Memory B cell (primary cell): ENCODE data around the gene BCLAF1.

Source experiments
- ATAC-seq: fragments of 150-1000 bp; cut with Tn5 transposase; 2 replicates; pipeline ENCODE4 v1.10.0; 2021; ENCODE audit warnings: low read depth, mild to moderate bottlenecking, moderate library complexity
- DNase-seq, 2 donors: peaks; one replicate each; pipeline ENCODE4 v3.0.0; 2022; ENCODE audit warnings: low spot score in 2 of 2
- H3K27ac Mint-ChIP-seq: one replicate; pipeline ENCODE4 v1.8.0; 2022; ENCODE audit warnings: mild to moderate bottlenecking, moderate library complexity, mixed read lengths
- H3K27me3 Mint-ChIP-seq: one replicate; pipeline ENCODE4 v1.8.0; 2022; ENCODE audit warnings: mixed read lengths
- H3K36me3 Mint-ChIP-seq: one replicate; pipeline ENCODE4 v1.8.0; 2022; ENCODE audit warnings: mild to moderate bottlenecking, mixed read lengths
- H3K4me1 Mint-ChIP-seq: one replicate; pipeline ENCODE4 v1.8.0; 2022; ENCODE audit warnings: mixed read lengths
- H3K4me3 Mint-ChIP-seq: one replicate; pipeline ENCODE4 v1.8.0; 2022; ENCODE audit warnings: mild to moderate bottlenecking, moderate library complexity, mixed read lengths
- H3K9me3 Mint-ChIP-seq: one replicate; pipeline ENCODE4 v1.8.0; 2022; ENCODE audit warnings: mixed read lengths

The BCLAF1 gene, protein sequence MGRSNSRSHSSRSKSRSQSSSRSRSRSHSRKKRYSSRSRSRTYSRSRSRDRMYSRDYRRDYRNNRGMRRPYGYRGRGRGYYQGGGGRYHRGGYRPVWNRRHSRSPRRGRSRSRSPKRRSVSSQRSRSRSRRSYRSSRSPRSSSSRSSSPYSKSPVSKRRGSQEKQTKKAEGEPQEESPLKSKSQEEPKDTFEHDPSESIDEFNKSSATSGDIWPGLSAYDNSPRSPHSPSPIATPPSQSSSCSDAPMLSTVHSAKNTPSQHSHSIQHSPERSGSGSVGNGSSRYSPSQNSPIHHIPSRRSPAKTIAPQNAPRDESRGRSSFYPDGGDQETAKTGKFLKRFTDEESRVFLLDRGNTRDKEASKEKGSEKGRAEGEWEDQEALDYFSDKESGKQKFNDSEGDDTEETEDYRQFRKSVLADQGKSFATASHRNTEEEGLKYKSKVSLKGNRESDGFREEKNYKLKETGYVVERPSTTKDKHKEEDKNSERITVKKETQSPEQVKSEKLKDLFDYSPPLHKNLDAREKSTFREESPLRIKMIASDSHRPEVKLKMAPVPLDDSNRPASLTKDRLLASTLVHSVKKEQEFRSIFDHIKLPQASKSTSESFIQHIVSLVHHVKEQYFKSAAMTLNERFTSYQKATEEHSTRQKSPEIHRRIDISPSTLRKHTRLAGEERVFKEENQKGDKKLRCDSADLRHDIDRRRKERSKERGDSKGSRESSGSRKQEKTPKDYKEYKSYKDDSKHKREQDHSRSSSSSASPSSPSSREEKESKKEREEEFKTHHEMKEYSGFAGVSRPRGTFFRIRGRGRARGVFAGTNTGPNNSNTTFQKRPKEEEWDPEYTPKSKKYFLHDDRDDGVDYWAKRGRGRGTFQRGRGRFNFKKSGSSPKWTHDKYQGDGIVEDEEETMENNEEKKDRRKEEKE

DNA sequence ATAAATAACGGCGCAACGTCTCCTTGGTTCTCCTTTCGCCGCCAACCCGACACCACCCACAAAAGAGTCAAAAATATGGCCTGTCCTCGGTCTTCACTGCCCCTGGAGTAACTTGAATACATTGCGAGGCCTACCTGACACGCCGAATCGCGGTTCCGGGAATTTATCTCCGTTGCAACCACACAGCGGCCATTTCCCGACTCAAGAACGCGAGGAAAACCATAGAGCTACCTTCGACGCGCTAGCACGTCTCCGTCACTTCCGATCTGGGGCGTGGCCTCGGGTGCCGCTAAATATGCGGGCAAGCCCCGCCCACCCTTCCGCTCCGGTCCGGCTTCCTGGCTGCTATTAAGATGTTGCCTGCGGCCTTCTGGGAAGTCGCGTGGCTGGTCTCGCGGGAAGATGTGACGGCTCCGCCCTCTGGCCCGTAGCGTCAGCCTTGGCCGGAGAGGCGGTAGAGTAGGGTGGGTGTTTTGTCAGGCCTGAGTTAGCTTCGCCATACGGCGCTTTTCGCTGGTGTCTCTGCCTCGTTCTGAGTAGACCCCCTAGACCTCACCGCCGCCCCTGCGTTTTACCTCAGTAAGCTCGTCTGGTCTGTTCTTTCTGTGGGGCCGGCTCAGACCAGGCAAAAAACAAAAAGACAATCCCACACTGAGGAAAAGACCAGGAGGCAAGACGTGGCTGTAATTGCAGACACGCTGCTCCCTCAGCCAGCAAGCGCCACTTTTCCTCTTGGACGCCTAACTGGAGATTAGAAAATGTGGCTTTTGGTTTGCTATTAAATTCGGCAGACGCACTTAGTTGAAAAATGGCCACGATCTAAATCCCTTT, at the start of gene BCLAF1:
TSS of gene BCLAF1 (minus strand) at position 268 of the 831 bp plus-strand sequence. CDS start 9,980 bp downstream, outside the sequence.
- Mint-ChIP-seq H3K27me3 (no peaks in the 10 kb centered on the region), H3K4me1 (peaks cover 17% of the 10 kb centered on the region)

DNA sequence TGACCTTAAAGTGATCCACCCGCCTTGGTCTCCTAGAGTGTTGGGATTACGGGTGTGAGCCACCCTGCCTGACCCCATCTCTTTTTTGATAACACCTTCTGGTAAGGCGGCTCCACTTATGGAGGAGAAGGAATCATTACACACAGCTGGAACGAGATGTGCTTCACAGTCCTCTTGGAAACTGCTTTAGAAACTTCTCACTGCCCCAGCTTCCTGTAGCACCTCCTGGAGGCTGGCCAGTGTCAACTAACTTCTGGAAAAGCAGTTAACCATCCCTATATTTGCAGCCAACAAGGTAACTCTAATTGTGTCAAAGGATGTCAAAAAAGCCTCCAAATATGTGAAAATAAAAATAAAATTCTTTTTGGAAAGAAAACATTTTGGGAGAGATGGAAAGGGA, 48.8 kb upstream of the BCLAF1 start:
- Mint-ChIP-seq H3K27me3 (peaks cover 3% of the 10 kb centered on the region), H3K36me3 (no peaks in the 10 kb centered on the region), H3K27ac (no peak overlapping the region), H3K4me3 (no peak overlapping the region), H3K9me3 (no peaks in the 10 kb centered on the region), H3K4me1 (no peaks in the 10 kb centered on the region)
- DNase-seq (no peak), ATAC-seq (no peak)

More for the DNA sequence above, at the start of gene BCLAF1:
- ATAC-seq (peak; percentile 72), DNase-seq (peak; percentile 96 to 99)
- Mint-ChIP-seq H3K36me3 (peaks cover 1% of the 10 kb centered on the region), H3K4me3 (peak within 1 kb of the TSS; percentile 95), H3K27ac (peak within 1 kb of the TSS; percentile 100), H3K9me3 (no peaks in the 10 kb centered on the region)

DNA sequence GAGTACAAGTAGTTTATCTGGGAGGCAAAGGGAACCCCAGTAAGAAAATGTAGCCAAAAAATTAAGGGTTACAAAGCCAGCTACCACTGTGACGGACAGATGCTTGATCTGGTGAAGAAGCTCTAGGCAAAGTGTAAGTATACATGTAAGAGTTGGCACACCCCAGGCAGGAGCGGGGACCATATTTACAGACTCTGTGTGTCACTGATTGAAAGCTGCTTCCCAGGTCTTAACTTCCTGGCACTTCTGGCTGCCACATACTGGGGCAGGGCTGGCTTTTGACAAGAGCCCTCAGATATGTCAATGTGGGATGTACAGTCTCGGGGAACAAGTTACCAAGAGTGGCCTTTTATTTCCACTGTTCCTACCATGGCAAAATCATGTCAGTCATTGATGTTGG, 48.0 kb upstream of the BCLAF1 start:
- no peak for ATAC-seq
- Mint-ChIP-seq H3K27me3 (peaks cover 3% of the 10 kb centered on the region), H3K27ac (no peak overlapping the region), H3K36me3 (no peaks in the 10 kb centered on the region), H3K4me3 (no peak overlapping the region), H3K9me3 (no peaks in the 10 kb centered on the region), H3K4me1 (no peaks in the 10 kb centered on the region)
- DNase-seq = no peak

DNA sequence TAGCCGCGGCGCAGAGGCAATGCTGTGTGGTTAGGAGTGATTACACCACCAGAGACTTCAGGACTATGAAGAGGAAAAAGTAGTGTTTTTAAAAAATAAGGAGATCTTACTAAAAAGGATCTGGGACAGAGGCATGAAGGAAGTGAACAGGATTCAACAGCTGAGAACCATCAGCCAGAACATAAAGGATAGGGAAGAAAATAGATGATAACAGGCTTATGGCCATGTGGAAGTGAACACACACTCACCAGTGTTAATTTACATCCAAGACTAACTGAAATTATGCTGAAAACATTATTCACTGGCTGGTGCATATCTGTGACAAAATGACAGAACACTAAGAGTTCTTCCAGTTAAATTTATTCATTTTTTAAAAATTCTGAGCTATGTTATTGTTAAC, 47.5 kb upstream of the BCLAF1 start:
- no peaks in the 10 kb centered on the region for H3K36me3 Mint-ChIP-seq
- ATAC-seq (no peak), DNase-seq (no peak)
- no peak overlapping the region for H3K27ac Mint-ChIP-seq
- H3K4me3 Mint-ChIP-seq = no peak overlapping the region
- no peaks in the 10 kb centered on the region for H3K9me3 Mint-ChIP-seq
- no peaks in the 10 kb centered on the region for H3K4me1 Mint-ChIP-seq
- H3K27me3 Mint-ChIP-seq = peaks cover 3% of the 10 kb centered on the region

DNA sequence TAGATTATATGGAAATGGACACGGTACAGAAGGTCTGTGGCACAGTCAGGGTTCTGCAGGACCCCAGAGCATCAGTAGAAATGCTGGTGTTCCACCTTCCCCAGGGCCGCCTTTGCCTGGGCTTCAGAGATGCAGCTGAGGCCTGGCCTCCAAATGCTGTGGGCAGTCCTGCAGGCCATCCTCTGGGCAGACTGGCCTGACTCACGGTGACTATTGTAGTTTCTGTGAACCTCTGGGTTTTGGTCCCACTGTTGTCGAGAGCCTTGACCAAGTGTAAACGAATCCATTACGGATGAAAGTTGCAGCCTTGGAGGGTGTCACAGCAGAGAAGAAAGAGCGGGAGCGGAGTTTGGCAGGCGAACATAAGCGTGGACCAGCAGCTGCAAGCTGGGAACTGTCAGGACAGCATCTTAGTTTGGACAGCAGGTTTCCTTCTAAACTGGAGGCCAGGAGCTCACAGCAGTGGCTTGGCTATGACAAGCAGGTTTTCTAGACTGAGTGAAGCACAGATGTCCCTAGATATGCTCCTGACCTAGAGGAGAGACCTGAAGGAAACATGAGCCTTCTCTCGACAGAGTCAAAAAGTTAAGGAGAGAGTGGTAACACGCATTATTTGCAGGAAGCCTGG, 46.2 kb upstream of the BCLAF1 start:
- Mint-ChIP-seq H3K27ac (no peak overlapping the region), H3K4me1 (no peaks in the 10 kb centered on the region), H3K4me3 (no peak overlapping the region), H3K27me3 (peaks cover 3% of the 10 kb centered on the region), H3K36me3 (no peaks in the 10 kb centered on the region), H3K9me3 (no peaks in the 10 kb centered on the region)
- ATAC-seq (no peak), DNase-seq (no peak)

DNA sequence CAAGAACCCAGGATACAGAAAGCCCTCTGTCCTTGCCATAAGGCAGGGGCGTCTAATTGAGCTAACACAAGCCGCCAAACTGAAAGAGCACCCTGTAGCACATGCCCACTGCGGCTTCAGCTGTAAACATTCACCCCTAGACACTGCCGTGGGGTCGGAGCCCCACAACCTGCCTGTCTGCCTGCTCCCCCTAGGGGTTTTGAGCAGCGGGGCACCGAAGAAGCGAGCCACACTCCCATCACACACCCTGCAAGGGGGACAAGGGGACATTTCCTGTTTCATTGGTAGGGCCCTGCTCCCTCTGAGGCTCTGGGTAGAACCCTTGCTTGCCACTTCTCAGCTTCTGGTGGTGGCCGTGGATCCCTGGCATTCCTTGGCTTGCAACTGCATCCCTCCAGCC, 45.2 kb upstream of the BCLAF1 start:
- H3K4me1 Mint-ChIP-seq = no peaks in the 10 kb centered on the region
- peaks cover 3% of the 10 kb centered on the region for H3K27me3 Mint-ChIP-seq
- H3K4me3 Mint-ChIP-seq = no peak overlapping the region
- H3K9me3 Mint-ChIP-seq = no peaks in the 10 kb centered on the region
- H3K27ac Mint-ChIP-seq = no peak overlapping the region
- no peak for ATAC-seq
- no peaks in the 10 kb centered on the region for H3K36me3 Mint-ChIP-seq
- DNase-seq = no peak

DNA sequence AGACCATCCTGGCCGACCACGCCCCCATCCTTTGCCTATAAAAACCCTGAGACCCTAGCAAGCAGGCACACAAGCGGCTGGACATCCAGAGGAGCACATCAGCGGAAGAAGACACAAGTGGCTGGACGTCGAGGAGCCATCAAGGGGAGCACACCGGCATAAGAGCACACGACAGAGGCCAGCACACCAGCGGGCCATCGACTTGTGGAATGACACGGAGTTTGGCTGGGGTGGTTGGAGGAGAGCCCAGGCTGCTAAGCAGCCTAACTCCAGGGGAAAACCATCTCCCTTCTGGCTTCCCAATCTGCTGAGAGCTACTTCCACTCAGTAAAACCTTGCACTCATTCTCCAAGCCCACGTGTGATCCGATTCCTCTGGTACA, 44.8 kb upstream of the BCLAF1 start:
- H3K36me3 Mint-ChIP-seq = no peaks in the 10 kb centered on the region
- no peak overlapping the region for H3K27ac Mint-ChIP-seq
- DNase-seq = no peak
- H3K9me3 Mint-ChIP-seq = no peaks in the 10 kb centered on the region
- no peaks in the 10 kb centered on the region for H3K4me1 Mint-ChIP-seq
- no peak for ATAC-seq
- H3K4me3 Mint-ChIP-seq = no peak overlapping the region
- H3K27me3 Mint-ChIP-seq = peaks cover 3% of the 10 kb centered on the region

DNA sequence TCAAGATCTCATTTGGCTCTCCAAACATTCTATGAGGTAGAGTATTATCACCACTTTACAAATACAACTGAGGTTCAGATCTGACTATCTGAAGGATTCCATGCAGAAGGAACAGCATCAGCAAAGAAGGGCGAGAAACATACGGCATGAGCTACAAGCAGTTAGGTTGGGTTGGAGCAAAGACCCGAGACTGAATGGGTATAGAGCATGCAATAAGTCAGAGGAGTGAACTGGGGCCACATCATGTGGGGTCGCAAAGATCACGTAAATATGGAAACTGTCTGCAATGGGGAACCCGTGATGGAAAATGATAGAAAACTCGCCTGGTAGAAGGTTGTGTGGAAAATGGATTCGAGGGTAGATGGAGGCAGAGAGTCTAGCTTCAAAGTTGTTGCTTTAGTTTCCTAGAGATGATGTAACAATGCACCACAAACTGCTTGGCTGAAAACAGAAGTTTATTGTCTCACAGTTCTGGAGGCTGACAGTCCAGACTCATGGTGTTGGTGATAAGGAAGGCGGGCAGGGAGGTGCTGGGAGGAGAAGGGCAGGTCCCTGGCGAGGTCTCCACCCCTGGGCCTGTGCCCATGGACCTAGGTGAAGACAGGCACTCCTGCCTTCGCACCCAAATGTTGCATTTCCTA, 44.3 kb upstream of the BCLAF1 start:
- no peaks in the 10 kb centered on the region for H3K9me3 Mint-ChIP-seq

DNA sequence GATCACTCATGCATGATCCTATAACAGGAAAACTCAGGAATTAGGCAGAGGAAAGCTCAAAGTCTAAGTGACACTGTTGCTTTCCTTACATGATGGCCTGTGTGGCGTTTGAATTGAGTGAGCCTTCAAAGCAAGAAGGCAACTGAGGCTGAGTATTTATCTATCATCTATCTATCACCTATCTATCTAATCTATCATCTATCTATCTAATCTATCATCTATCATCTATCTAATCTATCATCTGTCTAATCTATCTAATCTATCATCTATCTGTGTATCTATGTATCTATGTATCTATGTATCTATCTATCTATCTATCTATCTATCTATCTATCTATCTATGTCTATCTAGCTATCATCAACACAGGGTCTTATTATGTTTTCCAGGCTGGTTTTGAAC, 41.8 kb upstream of the BCLAF1 start:
- Mint-ChIP-seq H3K4me3 (no peak overlapping the region), H3K9me3 (no peaks in the 10 kb centered on the region), H3K27me3 (peaks cover 2% of the 10 kb centered on the region), H3K27ac (no peak overlapping the region), H3K4me1 (no peaks in the 10 kb centered on the region), H3K36me3 (no peaks in the 10 kb centered on the region)
- no peak for DNase-seq
- no peak for ATAC-seq

More for the DNA sequence above, 44.3 kb upstream of the BCLAF1 start:
- Mint-ChIP-seq H3K4me3 (no peak overlapping the region), H3K4me1 (no peaks in the 10 kb centered on the region), H3K27ac (no peak overlapping the region), H3K36me3 (no peaks in the 10 kb centered on the region), H3K27me3 (peaks cover 3% of the 10 kb centered on the region)
- no peak for ATAC-seq
- no peak for DNase-seq

DNA sequence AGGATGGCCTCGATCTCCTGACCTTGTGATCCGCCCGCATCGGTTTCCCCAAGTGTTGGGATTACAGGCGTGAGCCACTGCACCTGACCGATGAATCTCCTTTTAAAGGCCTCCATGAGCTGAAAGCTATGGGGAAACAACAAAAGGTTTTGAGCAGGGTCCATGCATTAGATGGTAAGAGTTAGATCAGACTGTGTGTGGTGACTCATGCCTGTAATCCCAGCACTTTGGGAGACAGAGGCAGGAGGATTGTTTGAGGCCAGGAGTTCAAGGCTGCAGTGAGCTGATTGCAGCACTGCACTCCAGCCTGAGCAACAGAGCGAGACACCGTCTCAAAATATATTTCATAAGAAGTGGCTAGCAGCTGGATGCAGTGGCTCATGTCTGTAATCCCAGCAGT, 41.0 kb upstream of the BCLAF1 start:
- Mint-ChIP-seq H3K27me3 (peaks cover 2% of the 10 kb centered on the region), H3K36me3 (no peaks in the 10 kb centered on the region), H3K4me1 (no peaks in the 10 kb centered on the region), H3K9me3 (no peaks in the 10 kb centered on the region), H3K27ac (no peak overlapping the region), H3K4me3 (no peak overlapping the region)
- DNase-seq (no peak), ATAC-seq (no peak)

DNA sequence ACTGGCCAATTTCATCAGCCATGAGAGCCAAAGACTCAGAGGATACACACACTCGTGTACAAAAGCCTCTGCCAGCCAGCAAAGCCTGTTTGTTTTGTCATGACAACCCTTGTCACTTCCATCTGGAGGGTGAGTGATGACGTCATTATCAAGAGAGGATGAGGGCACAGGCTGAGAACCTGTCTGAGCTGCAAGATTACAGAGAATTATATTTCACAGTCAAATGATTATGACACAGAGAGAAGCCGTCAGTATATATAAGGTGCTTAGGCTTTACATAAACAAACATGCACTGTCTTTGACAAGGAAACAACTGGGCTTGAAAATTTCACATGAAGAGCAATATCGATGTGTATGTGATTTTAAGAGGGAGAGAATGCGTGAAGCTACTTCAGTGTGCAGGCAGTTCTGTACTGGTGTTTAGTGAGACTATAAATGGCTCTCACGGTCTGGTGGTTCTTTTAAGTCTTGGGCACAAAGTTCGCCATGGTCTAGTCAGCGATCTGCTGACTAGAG, 36.5 kb upstream of the BCLAF1 start:
- no peaks in the 10 kb centered on the region for H3K4me1 Mint-ChIP-seq
- no peaks in the 10 kb centered on the region for H3K9me3 Mint-ChIP-seq
- peak; percentile 50 for ATAC-seq
- H3K4me3 Mint-ChIP-seq = no peak overlapping the region
- H3K27ac Mint-ChIP-seq = no peak overlapping the region
- no peaks in the 10 kb centered on the region for H3K36me3 Mint-ChIP-seq
- no peaks in the 10 kb centered on the region for H3K27me3 Mint-ChIP-seq
- DNase-seq = no peak

DNA sequence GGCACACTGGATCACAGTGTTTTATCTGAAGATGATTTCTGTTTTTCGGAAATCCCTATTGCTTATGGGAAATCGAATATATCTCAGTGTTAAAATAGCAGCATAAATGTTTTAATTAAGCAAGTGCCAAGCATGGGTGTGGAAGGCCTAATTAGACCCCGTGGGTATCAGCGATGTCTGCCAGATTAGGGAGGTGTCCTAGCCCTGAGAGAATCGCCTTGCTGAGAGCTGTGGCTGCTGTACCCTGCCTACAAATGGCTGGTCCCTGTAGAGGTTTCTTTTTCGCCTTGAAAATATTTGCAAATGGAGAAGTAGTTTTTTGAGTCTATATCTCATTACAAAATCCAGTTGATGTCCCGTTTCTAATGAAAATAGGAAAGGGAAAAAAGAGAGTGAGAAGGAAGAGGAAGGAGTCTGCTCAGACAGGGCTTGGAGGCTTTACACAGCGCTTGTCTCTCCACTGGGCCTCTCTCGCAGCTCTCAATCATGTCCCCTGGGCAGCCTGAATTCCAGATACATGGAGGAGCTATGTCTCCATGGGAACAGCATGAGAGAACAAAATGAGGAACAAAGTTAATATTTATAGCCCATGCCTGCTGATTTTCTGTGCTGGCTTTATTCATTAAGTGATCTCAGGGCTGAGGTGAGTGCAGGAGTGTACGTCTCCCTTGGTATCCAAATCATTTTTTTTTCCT, 35.2 kb upstream of the BCLAF1 start:
- H3K9me3 Mint-ChIP-seq = no peaks in the 10 kb centered on the region
- H3K27ac Mint-ChIP-seq = no peak overlapping the region
- ATAC-seq (no peak), DNase-seq (no peak)
- H3K4me3 Mint-ChIP-seq = no peak overlapping the region
- peaks cover 1% of the 10 kb centered on the region for H3K27me3 Mint-ChIP-seq
- no peaks in the 10 kb centered on the region for H3K36me3 Mint-ChIP-seq
- no peaks in the 10 kb centered on the region for H3K4me1 Mint-ChIP-seq
